ENCODE data around the gene HRH3.

DNA sequence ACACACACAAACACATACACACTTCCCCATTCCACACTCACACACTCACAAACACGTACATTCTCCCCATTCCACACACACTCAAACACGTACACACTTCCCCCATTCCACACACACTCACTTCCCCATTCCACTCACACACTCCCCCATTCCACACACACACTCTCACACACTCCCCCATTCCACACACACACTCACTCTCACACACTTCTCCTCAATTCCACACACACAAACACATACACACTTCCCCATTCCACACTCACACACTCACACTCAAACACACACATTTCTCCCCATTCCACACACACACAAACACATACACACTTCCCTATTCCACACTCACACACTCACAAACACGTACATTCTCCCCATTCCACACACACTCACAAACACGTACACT, 9.6 kb upstream of the HRH3 start:
- TF ChIP-seq POLR2A (IDR thresholded peaks at IDR 0.05) (no peak), POLR2AphosphoS5 (IDR thresholded peaks at IDR 0.05) (no peak)
- TF ChIP-seq, protein P1, sequence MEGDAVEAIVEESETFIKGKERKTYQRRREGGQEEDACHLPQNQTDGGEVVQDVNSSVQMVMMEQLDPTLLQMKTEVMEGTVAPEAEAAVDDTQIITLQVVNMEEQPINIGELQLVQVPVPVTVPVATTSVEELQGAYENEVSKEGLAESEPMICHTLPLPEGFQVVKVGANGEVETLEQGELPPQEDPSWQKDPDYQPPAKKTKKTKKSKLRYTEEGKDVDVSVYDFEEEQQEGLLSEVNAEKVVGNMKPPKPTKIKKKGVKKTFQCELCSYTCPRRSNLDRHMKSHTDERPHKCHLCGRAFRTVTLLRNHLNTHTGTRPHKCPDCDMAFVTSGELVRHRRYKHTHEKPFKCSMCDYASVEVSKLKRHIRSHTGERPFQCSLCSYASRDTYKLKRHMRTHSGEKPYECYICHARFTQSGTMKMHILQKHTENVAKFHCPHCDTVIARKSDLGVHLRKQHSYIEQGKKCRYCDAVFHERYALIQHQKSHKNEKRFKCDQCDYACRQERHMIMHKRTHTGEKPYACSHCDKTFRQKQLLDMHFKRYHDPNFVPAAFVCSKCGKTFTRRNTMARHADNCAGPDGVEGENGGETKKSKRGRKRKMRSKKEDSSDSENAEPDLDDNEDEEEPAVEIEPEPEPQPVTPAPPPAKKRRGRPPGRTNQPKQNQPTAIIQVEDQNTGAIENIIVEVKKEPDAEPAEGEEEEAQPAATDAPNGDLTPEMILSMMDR (IDR thresholded peaks at IDR 0.05), result no peak
